ENCODE data around the gene ETV6. TPM values are rescaled to one million over a fixed set of nuclear protein-coding genes. Genes with fewer than 3 reads are reported as not detected.

Gene ETV6
- total RNA-seq, 2 donors from 2014 or later = 50.2 to 82.3 TPM

DNA sequence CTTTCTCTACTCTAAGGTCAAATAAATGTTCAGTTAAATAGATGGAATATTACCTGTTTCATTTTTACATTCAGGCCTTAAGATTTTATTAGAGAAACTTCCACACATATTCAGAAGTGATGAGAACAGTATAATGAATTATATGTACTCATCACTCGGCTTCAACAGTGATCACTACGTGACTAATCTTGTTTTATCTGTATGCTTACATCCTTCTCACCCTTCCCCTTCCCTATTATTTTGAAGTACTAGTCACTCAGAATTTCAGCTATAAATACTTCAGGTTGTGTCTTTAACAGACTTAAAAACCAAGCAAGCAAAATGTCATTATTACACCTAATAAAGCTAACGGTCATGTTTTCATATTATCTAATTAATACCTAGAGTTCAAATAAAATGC lies 34.9 kb downstream of the ETV6 start:
- DNase-seq (ENCODE audit: low spot score) (no peak), ATAC-seq (no peak)
- H3K4me3 Mint-ChIP-seq = no peak overlapping the region
- H3K9me3 Mint-ChIP-seq = no peaks in the 10 kb centered on the region
- peaks cover 10% of the 10 kb centered on the region for H3K36me3 Mint-ChIP-seq
- peaks cover 44 to 48% of the 10 kb centered on the region in 2 donors for H3K4me1 Mint-ChIP-seq (ENCODE audit: low read depth in 2 of 2)
- no peaks in the 10 kb centered on the region for H3K27me3 Mint-ChIP-seq
- H3K27ac Mint-ChIP-seq = peak overlapping the region in 1 of 2 donors; percentile 1

GRCh38 chr12:11684811-11685210 lies 35.3 kb downstream of the ETV6 start:
- H3K4me1 Mint-ChIP-seq (ENCODE audit: low read depth in 2 of 2) = peaks cover 40 to 45% of the 10 kb centered on the region in 2 donors
- H3K27ac Mint-ChIP-seq = peak overlapping the region in 1 of 2 donors; percentile 1
- ATAC-seq (no peak), DNase-seq (ENCODE audit: low spot score) (no peak)
- no peaks in the 10 kb centered on the region for H3K27me3 Mint-ChIP-seq
- peaks cover 10% of the 10 kb centered on the region for H3K36me3 Mint-ChIP-seq
- H3K9me3 Mint-ChIP-seq = no peaks in the 10 kb centered on the region
- H3K4me3 Mint-ChIP-seq = no peak overlapping the region

DNA sequence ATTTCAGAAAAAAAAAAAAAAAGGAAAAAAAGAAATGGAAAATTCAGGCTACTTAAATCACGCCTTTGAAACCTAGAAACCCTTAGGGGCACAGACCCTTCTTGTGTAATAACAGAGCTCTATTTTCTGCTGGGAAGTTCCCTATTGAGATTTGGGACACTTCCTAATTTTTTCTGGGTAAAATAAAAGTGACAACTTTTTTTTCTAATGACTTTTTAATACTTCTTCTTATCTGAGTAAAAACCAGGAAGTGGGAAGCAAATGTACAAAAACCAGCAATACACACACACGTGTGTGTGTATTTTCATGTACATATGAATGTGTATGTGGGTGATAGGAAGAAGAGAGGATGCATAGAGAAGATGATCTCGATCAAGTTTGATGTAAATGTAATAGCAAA lies 35.8 kb downstream of the ETV6 start:
- no peak overlapping the region for H3K4me3 Mint-ChIP-seq
- H3K27me3 Mint-ChIP-seq = no peaks in the 10 kb centered on the region
- H3K27ac Mint-ChIP-seq = peak overlapping the region in 1 of 2 donors; percentile 1
- peaks cover 44% of the 10 kb centered on the region in 2 donors for H3K4me1 Mint-ChIP-seq (ENCODE audit: low read depth in 2 of 2)
- no peak for ATAC-seq
- no peaks in the 10 kb centered on the region for H3K9me3 Mint-ChIP-seq
- H3K36me3 Mint-ChIP-seq = peaks cover 10% of the 10 kb centered on the region
- no peak for DNase-seq (ENCODE audit: low spot score)

- peaks cover 42 to 45% of the 10 kb centered on the region in 2 donors for H3K4me1 Mint-ChIP-seq (ENCODE audit: low read depth in 2 of 2)
- H3K27ac Mint-ChIP-seq = peak overlapping the region in 1 of 2 donors; percentile 15
These were observed 36.2 kb downstream of the ETV6 start for GRCh38 chr12:11685716-11686115.

DNA sequence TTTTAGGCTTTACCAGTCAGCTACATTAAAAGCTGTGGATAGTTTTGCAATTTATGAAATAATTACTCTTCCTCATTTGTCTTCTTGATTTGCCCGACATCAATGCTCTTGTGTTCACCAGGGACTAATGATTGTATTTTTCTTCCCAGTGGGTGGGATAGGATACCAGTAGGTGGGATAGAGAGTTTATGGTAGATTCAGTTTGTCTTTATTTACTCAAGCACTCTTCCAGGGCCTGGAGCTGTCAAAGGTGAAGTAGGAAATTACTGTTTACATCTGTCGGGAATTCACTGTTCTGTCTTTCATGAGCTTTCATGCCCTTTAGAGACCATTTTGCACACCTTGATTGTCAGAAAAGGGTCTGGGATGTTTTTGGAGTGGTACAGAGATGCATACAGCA lies 36.6 kb downstream of the ETV6 start:
- DNase-seq (ENCODE audit: low spot score) (no peak), ATAC-seq (no peak)
- Mint-ChIP-seq H3K4me3 (no peak overlapping the region), H3K4me1 (ENCODE audit: low read depth in 2 of 2) (peaks cover 38 to 45% of the 10 kb centered on the region in 2 donors), H3K36me3 (peaks cover 10% of the 10 kb centered on the region), H3K27me3 (no peaks in the 10 kb centered on the region), H3K9me3 (no peaks in the 10 kb centered on the region), H3K27ac (peak overlapping the region in 1 of 2 donors; percentile 15)

More at GRCh38 chr12:11685716-11686115, 36.2 kb downstream of the ETV6 start:
- H3K9me3 Mint-ChIP-seq = no peaks in the 10 kb centered on the region
- no peak overlapping the region for H3K4me3 Mint-ChIP-seq
- DNase-seq (ENCODE audit: low spot score) (no peak), ATAC-seq (no peak)
- peaks cover 10% of the 10 kb centered on the region for H3K36me3 Mint-ChIP-seq
- H3K27me3 Mint-ChIP-seq = no peaks in the 10 kb centered on the region

GRCh38 chr12:11687528-11687927 lies 38.1 kb downstream of the ETV6 start:
- Mint-ChIP-seq H3K27me3 (no peaks in the 10 kb centered on the region), H3K4me3 (no peak overlapping the region), H3K9me3 (no peaks in the 10 kb centered on the region), H3K36me3 (peaks cover under 1% of the 10 kb centered on the region), H3K27ac (no peak overlapping the region), H3K4me1 (ENCODE audit: low read depth in 2 of 2) (peaks cover 28 to 45% of the 10 kb centered on the region in 2 donors)
- no peak for ATAC-seq
- DNase-seq (ENCODE audit: low spot score) = no peak

DNA sequence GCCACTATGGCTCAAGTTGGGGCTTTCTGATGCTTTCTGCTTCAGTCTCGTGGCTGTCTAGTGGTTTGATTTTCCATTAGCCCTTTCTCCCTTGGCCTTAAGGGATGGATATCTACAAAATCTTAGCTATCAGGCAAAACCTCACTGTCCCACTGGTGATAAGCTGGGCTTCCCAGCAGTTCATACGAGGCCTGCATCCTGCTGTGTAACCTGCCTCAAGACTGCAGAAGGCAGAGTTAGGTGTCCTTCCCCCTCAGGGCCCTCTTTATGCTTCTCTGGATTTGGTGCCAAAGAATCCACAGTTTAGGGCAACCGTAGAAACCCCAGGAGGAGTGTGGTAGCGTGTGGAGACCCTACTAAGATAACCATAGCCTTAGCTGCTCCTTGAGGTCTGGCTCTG lies 38.9 kb downstream of the ETV6 start:
- H3K36me3 Mint-ChIP-seq = no peaks in the 10 kb centered on the region
- ATAC-seq = no peak
- no peak for DNase-seq (ENCODE audit: low spot score)
- H3K4me1 Mint-ChIP-seq (ENCODE audit: low read depth in 2 of 2) = peaks cover 25 to 41% of the 10 kb centered on the region in 2 donors
- H3K4me3 Mint-ChIP-seq = no peak overlapping the region
- no peaks in the 10 kb centered on the region for H3K27me3 Mint-ChIP-seq
- H3K9me3 Mint-ChIP-seq = no peaks in the 10 kb centered on the region
- H3K27ac Mint-ChIP-seq = no peak overlapping the region

DNA sequence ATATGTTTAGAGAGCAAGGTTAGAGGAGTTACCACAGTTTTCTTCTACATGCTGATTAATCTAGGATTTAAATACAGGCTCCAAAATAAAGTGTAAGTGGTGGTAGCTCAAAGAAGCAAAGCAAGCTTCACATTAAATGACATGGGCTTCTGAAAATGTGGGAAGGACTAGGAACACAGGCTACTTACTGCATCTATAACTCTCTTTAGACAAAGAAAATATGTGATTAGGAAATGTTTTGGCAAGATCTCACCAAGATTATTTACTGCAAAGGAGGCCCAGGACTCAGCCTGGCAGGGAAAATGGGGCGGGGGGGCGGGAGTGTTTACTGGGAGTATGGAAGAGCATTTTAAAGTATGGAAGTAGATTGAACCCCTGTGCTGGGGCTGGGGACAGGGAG lies 39.4 kb downstream of the ETV6 start:
- Mint-ChIP-seq H3K4me1 (ENCODE audit: low read depth in 2 of 2) (peaks cover 21 to 41% of the 10 kb centered on the region in 2 donors), H3K9me3 (no peaks in the 10 kb centered on the region), H3K27me3 (no peaks in the 10 kb centered on the region), H3K27ac (no peak overlapping the region), H3K36me3 (no peaks in the 10 kb centered on the region), H3K4me3 (no peak overlapping the region)
- DNase-seq (ENCODE audit: low spot score) = no peak
- ATAC-seq = no peak

DNA sequence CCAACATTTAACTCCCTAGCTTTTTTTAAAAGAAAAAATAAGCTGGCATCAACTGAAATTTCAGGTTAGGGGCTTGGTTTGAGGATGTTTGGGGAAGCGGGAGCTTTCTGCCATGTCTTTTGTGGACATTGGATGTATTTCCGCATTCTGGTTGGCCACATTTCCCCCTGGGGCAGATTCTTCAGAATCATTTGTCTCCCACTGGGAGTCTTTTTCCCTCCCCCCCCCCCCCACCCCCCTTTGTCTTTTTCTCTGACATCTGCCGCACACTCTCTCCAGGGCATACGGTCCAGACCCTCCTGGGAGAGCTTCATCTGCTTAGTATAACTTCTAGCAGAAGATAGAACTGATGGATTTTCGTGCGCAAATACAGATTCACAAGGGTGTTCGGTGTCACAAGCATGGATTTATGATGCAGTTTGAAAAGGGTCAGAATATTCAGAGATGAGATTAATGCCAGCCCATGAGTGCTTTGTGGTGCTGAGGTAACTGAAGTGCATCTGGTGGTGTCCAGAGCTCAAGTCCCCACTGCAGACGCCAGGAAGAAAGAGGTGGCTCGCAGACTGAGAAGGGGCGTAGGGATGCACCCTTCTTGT lies 40.2 kb downstream of the ETV6 start:
- H3K9me3 Mint-ChIP-seq = no peaks in the 10 kb centered on the region
- no peaks in the 10 kb centered on the region for H3K27me3 Mint-ChIP-seq
- ATAC-seq = no peak
- H3K4me1 Mint-ChIP-seq (ENCODE audit: low read depth in 2 of 2) = peaks cover 15 to 41% of the 10 kb centered on the region in 2 donors
- no peak for DNase-seq (ENCODE audit: low spot score)
- no peak overlapping the region for H3K4me3 Mint-ChIP-seq
- H3K27ac Mint-ChIP-seq = no peak overlapping the region
- no peaks in the 10 kb centered on the region for H3K36me3 Mint-ChIP-seq

- no peaks in the 10 kb centered on the region for H3K36me3 Mint-ChIP-seq
- H3K4me1 Mint-ChIP-seq (ENCODE audit: low read depth in 2 of 2) = peaks cover 11 to 44% of the 10 kb centered on the region in 2 donors
- DNase-seq (ENCODE audit: low spot score) = no peak
- H3K27me3 Mint-ChIP-seq = no peaks in the 10 kb centered on the region
- no peak overlapping the region for H3K4me3 Mint-ChIP-seq
- H3K9me3 Mint-ChIP-seq = no peaks in the 10 kb centered on the region
- no peak for ATAC-seq
- no peak overlapping the region for H3K27ac Mint-ChIP-seq
These were observed 43.6 kb downstream of the ETV6 start for GRCh38 chr12:11693067-11693466.

DNA sequence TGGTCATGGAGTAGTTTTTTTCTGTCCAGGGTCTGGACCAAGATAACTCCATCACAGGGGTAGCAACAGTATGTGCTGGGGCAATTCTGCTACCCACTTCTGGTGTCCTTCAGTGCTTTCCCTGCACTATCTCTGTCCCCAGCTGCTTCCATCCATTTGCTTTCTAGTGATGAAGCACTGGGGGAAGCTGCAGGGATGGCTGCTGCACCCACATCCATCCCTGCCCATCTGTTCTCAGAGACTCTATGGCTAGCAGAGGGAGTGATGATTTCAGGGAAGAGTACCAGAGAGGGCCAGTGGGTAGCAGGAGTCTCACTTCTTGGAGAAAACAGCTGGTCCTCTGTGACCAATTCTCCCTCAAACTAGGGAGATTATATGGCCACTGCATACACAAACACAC lies 44.1 kb downstream of the ETV6 start:
- no peaks in the 10 kb centered on the region for H3K27me3 Mint-ChIP-seq
- no peaks in the 10 kb centered on the region for H3K9me3 Mint-ChIP-seq
- H3K27ac Mint-ChIP-seq = no peak overlapping the region
- H3K36me3 Mint-ChIP-seq = no peaks in the 10 kb centered on the region
- ATAC-seq (no peak), DNase-seq (ENCODE audit: low spot score) (no peak)
- peaks cover 16 to 47% of the 10 kb centered on the region in 2 donors for H3K4me1 Mint-ChIP-seq (ENCODE audit: low read depth in 2 of 2)
- H3K4me3 Mint-ChIP-seq = no peak overlapping the region

DNA sequence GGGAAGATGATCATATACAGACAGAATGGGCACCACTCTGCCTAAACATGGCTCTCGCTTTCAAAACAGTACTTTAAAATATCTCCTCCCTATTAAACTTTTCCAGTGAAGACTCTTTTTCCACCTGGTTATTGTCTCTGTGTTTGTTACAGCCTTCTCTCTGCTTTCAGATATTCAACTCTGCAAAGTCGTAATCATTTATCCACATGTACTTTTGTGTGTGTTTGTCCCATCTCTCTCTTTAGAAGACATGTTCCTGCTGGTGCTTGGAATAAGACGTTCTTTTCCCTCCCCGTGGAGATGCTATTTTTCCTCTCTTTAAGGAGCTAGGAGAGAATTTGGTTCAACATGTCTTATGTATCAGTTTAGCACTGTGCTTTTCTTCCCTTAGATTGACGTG lies 45.1 kb downstream of the ETV6 start:
- Mint-ChIP-seq H3K36me3 (no peaks in the 10 kb centered on the region), H3K27me3 (no peaks in the 10 kb centered on the region), H3K4me1 (ENCODE audit: low read depth in 2 of 2) (peaks cover 17 to 43% of the 10 kb centered on the region in 2 donors)

GRCh38 chr12:11695321-11695720 lies 45.8 kb downstream of the ETV6 start:
- no peaks in the 10 kb centered on the region for H3K9me3 Mint-ChIP-seq
- ATAC-seq (no peak), DNase-seq (ENCODE audit: low spot score) (no peak)
- H3K27me3 Mint-ChIP-seq = no peaks in the 10 kb centered on the region
- no peak overlapping the region for H3K27ac Mint-ChIP-seq
- no peaks in the 10 kb centered on the region for H3K36me3 Mint-ChIP-seq
- peaks cover 12 to 42% of the 10 kb centered on the region in 2 donors for H3K4me1 Mint-ChIP-seq (ENCODE audit: low read depth in 2 of 2)
- no peak overlapping the region for H3K4me3 Mint-ChIP-seq

More for the DNA sequence above, 45.1 kb downstream of the ETV6 start:
- ATAC-seq (no peak), DNase-seq (ENCODE audit: low spot score) (no peak)
- no peaks in the 10 kb centered on the region for H3K9me3 Mint-ChIP-seq
- no peak overlapping the region for H3K4me3 Mint-ChIP-seq
- no peak overlapping the region for H3K27ac Mint-ChIP-seq

DNA sequence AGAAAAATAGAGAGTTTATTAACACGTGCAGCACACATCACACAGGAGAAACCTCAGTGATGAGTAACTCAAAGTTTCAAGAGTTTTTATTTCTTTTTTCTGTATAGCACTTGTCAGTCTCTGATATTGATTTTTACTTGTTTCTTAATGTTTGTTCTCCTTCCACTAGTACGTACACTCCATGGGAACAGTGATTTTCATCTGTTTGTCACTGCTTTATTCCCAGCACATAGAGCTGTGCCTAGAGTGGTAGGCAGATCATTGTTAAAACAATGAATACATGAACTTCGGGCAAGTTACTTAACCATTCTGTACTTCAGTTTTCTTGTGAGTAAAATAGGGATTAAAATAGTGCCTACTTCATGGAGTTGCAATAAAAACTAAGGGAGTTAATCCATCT lies 46.6 kb downstream of the ETV6 start:
- Mint-ChIP-seq H3K4me1 (ENCODE audit: low read depth in 2 of 2) (peaks cover 11 to 45% of the 10 kb centered on the region in 2 donors), H3K27me3 (no peaks in the 10 kb centered on the region), H3K4me3 (no peak overlapping the region), H3K36me3 (no peaks in the 10 kb centered on the region), H3K27ac (no peak overlapping the region), H3K9me3 (no peaks in the 10 kb centered on the region)
- DNase-seq (ENCODE audit: low spot score) (no peak), ATAC-seq (no peak)

- ATAC-seq = no peak
- Mint-ChIP-seq H3K9me3 (no peaks in the 10 kb centered on the region), H3K4me3 (no peak overlapping the region), H3K4me1 (ENCODE audit: low read depth in 2 of 2) (peaks cover 21 to 48% of the 10 kb centered on the region in 2 donors), H3K27me3 (no peaks in the 10 kb centered on the region), H3K27ac (no peak overlapping the region), H3K36me3 (no peaks in the 10 kb centered on the region)
- no peak for DNase-seq (ENCODE audit: low spot score)
These were observed 47.7 kb downstream of the ETV6 start for GRCh38 chr12:11697131-11697530.

Data from natural killer cell treated with Interleukin-12 subunit alpha and Interleukin-12 subunit beta and Interleukin-15 and Interleukin-18, amount 100 ng/mL, for 72 hours (primary cell).